ENCODE data around the gene NGB. TPM values are rescaled to one million over a fixed set of nuclear protein-coding genes. Genes with fewer than 3 reads are reported as not detected.

Gene NGB
- total RNA-seq, 2 experiments from 2014 or later = not detected

DNA sequence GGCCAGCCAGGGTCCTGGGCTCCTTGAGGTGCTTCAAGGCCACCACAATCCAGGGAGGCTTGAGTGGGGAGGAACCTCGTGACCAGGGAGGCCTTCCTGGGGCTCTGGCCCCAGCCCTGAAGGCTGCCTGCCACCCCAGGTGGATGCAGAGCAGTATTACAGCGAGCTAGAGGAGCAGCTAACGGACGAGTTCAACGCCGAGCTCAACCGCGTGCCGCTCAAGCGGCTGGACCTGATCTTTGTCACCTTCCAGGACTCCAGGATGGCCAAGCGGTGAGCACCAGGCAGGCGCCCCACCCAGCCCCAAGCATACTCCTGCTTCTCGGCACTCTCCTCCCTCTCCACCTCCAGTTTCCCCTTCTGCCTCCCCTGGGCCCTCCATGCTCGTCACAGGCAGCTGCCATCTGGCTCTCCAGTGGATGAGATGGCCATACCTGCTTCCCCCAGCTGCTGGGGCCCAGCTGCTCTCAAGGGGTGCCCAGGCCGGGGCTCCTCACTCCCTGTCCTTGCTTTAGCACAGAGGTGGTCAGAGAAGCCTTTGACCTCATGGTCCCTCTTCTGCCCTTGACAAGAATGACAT, 30.6 kb downstream of the NGB start:
- no peak for DNase-seq
- no peaks in the 10 kb centered on the region for H3K36me3 Mint-ChIP-seq (ENCODE audit: low read depth)
- no peaks in the 10 kb centered on the region for H3K4me1 Mint-ChIP-seq (ENCODE audit: low read depth)
- H3K27me3 Mint-ChIP-seq (ENCODE audit: low read depth) = no peaks in the 10 kb centered on the region
- no peak overlapping the region for H3K4me3 Mint-ChIP-seq
- H3K27ac Mint-ChIP-seq = no peak overlapping the region
- H3K9me3 Mint-ChIP-seq = no peaks in the 10 kb centered on the region
- intact Hi-C loops (cut with micrococcal nuclease) = no loop called here
- CTCF ChIA-PET = interaction anchor here (0.8 to 1.2 kb wide), 2 partner anchors 60 to 75 kb away, joined by 3 read pairs; no protein-coding TSS in a partner anchor

DNA sequence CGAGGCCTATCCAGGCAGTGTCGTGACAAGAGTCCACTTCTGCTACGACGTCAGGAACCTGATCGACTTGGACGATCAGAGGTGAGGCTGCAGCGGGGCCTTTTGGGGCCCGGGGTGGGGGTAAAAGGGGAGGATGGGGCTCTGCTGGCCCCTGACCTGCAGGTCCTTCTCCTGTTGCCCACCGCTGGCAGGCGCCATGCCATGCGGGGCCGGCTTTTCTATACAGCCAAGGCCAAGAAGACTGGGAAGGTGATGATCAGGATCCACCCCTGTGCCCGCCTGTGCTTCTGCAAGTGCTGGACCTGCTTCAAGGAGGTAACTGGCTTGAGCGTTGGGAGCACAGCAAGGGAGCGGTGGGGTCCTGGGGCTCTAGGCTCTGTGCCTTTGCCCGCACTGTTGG, 31.6 kb downstream of the NGB start:
- H3K27ac Mint-ChIP-seq = no peak overlapping the region

GRCh38 chr14:77238996-77239395, 32.0 kb downstream of the NGB start:
- Mint-ChIP-seq H3K4me3 (no peak overlapping the region), H3K27me3 (ENCODE audit: low read depth) (no peaks in the 10 kb centered on the region), H3K27ac (no peak overlapping the region), H3K36me3 (ENCODE audit: low read depth) (no peaks in the 10 kb centered on the region), H3K4me1 (ENCODE audit: low read depth) (no peaks in the 10 kb centered on the region), H3K9me3 (no peaks in the 10 kb centered on the region)
- CTCF ChIA-PET = interaction anchor here (1.2 kb wide), 1 partner anchor 77 kb away, joined by 3 read pairs; no protein-coding TSS in a partner anchor
- no peak for DNase-seq
- intact Hi-C loops (cut with micrococcal nuclease) = no loop called here

More for the DNA sequence above, 31.6 kb downstream of the NGB start:
- H3K9me3 Mint-ChIP-seq = no peaks in the 10 kb centered on the region
- no peaks in the 10 kb centered on the region for H3K4me1 Mint-ChIP-seq (ENCODE audit: low read depth)
- no peak for DNase-seq
- H3K27me3 Mint-ChIP-seq (ENCODE audit: low read depth) = no peaks in the 10 kb centered on the region
- intact Hi-C loops (cut with micrococcal nuclease) = no loop called here
- H3K36me3 Mint-ChIP-seq (ENCODE audit: low read depth) = no peaks in the 10 kb centered on the region
- CTCF ChIA-PET = interaction anchor here (1.2 kb wide), 1 partner anchor 76 kb away, joined by 3 read pairs; no protein-coding TSS in a partner anchor
- H3K4me3 Mint-ChIP-seq = no peak overlapping the region

- no peaks in the 10 kb centered on the region for H3K4me1 Mint-ChIP-seq (ENCODE audit: low read depth)
- no peaks in the 10 kb centered on the region for H3K9me3 Mint-ChIP-seq
- H3K27me3 Mint-ChIP-seq (ENCODE audit: low read depth) = no peaks in the 10 kb centered on the region
- H3K36me3 Mint-ChIP-seq (ENCODE audit: low read depth) = no peaks in the 10 kb centered on the region
- CTCF ChIA-PET = interaction anchor here (0.8 kb wide), 1 partner anchor 78 kb away, joined by 3 read pairs; no protein-coding TSS in a partner anchor
- intact Hi-C loops (cut with micrococcal nuclease) = no loop called here
- no peak overlapping the region for H3K4me3 Mint-ChIP-seq
- H3K27ac Mint-ChIP-seq = no peak overlapping the region
- no peak for DNase-seq
These were observed 32.6 kb downstream of the NGB start for GRCh38 chr14:77238356-77238755.

GRCh38 chr14:77236814-77237213, 34.2 kb downstream of the NGB start:
- intact Hi-C loops (cut with micrococcal nuclease) = no loop called here
- H3K4me1 Mint-ChIP-seq (ENCODE audit: low read depth) = no peaks in the 10 kb centered on the region

GRCh38 chr14:77231721-77232120, 39.3 kb downstream of the NGB start:
- Mint-ChIP-seq H3K27me3 (ENCODE audit: low read depth) (no peaks in the 10 kb centered on the region), H3K36me3 (ENCODE audit: low read depth) (no peaks in the 10 kb centered on the region), H3K4me1 (ENCODE audit: low read depth) (no peaks in the 10 kb centered on the region), H3K27ac (no peak overlapping the region), H3K4me3 (no peak overlapping the region), H3K9me3 (peaks cover 1% of the 10 kb centered on the region)
- intact Hi-C loops (cut with micrococcal nuclease) = no loop called here
- CTCF ChIA-PET = no interaction called here
- DNase-seq = no peak

More at GRCh38 chr14:77236814-77237213, 34.2 kb downstream of the NGB start:
- CTCF ChIA-PET = interaction anchor here (0.6 kb wide), 1 partner anchor 87 kb away, joined by 3 read pairs; no protein-coding TSS in a partner anchor
- H3K4me3 Mint-ChIP-seq = no peak overlapping the region
- no peaks in the 10 kb centered on the region for H3K36me3 Mint-ChIP-seq (ENCODE audit: low read depth)
- no peaks in the 10 kb centered on the region for H3K27me3 Mint-ChIP-seq (ENCODE audit: low read depth)
- no peaks in the 10 kb centered on the region for H3K9me3 Mint-ChIP-seq
- H3K27ac Mint-ChIP-seq = no peak overlapping the region
- DNase-seq = no peak

DNA sequence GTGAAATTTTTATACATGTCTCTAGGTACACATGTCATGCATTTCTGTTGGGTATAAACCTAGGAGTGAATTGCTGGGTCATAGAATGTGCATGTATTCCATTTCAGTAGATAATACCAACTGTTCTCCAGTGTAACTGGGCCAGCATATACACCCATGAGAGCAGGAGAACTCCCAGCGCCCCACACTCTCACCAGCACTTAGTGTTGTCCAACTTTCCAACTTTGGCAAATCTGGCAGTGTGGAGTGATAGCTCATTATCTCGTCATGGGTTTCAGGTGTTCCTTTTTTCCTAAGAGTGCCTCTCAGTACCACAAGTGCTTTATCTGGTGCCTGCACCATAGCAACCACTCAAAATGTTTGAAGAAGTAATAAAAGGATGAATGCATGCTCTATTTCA, 40.1 kb downstream of the NGB start:
- H3K4me1 Mint-ChIP-seq (ENCODE audit: low read depth) = no peaks in the 10 kb centered on the region
- H3K4me3 Mint-ChIP-seq = no peak overlapping the region
- CTCF ChIA-PET = no interaction called here

GRCh38 chr14:77228056-77228455, 43.0 kb downstream of the NGB start:
- H3K27me3 Mint-ChIP-seq (ENCODE audit: low read depth) = no peaks in the 10 kb centered on the region
- CTCF ChIA-PET = interaction anchor here (0.7 kb wide), 1 partner anchor 71 kb away, joined by 3 read pairs; no protein-coding TSS in a partner anchor
- no peaks in the 10 kb centered on the region for H3K36me3 Mint-ChIP-seq (ENCODE audit: low read depth)

More for the DNA sequence above, 40.1 kb downstream of the NGB start:
- Mint-ChIP-seq H3K27me3 (ENCODE audit: low read depth) (no peaks in the 10 kb centered on the region), H3K27ac (no peak overlapping the region), H3K36me3 (ENCODE audit: low read depth) (no peaks in the 10 kb centered on the region), H3K9me3 (peaks cover 1% of the 10 kb centered on the region)
- intact Hi-C loops (cut with micrococcal nuclease) = no loop called here
- no peak for DNase-seq

GRCh38 chr14:77225892-77226557, 45.0 kb downstream of the NGB start:
- intact Hi-C loops (cut with micrococcal nuclease) = no loop called here
- H3K4me1 Mint-ChIP-seq (ENCODE audit: low read depth) = no peaks in the 10 kb centered on the region
- no peaks in the 10 kb centered on the region for H3K27me3 Mint-ChIP-seq (ENCODE audit: low read depth)
- H3K4me3 Mint-ChIP-seq = no peak overlapping the region
- peaks cover under 1% of the 10 kb centered on the region for H3K9me3 Mint-ChIP-seq
- no peak for DNase-seq
- no peak overlapping the region for H3K27ac Mint-ChIP-seq
- CTCF ChIA-PET = no interaction called here
- H3K36me3 Mint-ChIP-seq (ENCODE audit: low read depth) = no peaks in the 10 kb centered on the region

More at GRCh38 chr14:77228056-77228455, 43.0 kb downstream of the NGB start:
- Mint-ChIP-seq H3K9me3 (peaks cover 1% of the 10 kb centered on the region), H3K4me1 (ENCODE audit: low read depth) (no peaks in the 10 kb centered on the region), H3K27ac (no peak overlapping the region), H3K4me3 (no peak overlapping the region)
- intact Hi-C loops (cut with micrococcal nuclease) = no loop called here
- no peak for DNase-seq

DNA sequence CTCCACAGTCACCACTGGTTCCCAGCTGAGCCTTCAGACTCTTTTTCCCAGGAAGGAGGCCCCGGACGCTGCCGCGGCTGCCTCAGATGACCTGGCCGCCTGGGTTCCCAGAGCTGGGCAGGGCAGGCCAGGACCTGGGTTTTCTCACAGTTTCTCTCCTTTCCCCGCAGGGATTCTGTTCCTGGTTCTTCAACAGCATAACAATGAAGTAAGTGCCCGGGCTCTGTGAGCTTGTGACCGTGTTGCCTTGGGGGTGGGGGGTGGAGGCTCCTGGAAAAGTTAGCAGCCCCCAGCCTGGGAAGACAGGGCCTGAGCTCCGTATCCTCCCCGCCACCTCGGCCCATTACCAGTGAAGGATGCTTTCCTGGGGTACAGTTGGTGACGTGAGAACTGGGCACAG, 45.8 kb downstream of the NGB start:
- Mint-ChIP-seq H3K27ac (no peak overlapping the region), H3K4me3 (no peak overlapping the region), H3K27me3 (ENCODE audit: low read depth) (no peaks in the 10 kb centered on the region), H3K36me3 (ENCODE audit: low read depth) (no peaks in the 10 kb centered on the region), H3K4me1 (ENCODE audit: low read depth) (no peaks in the 10 kb centered on the region), H3K9me3 (no peaks in the 10 kb centered on the region)
- no peak for DNase-seq
- intact Hi-C loops (cut with micrococcal nuclease) = no loop called here
- CTCF ChIA-PET = no interaction called here

DNA sequence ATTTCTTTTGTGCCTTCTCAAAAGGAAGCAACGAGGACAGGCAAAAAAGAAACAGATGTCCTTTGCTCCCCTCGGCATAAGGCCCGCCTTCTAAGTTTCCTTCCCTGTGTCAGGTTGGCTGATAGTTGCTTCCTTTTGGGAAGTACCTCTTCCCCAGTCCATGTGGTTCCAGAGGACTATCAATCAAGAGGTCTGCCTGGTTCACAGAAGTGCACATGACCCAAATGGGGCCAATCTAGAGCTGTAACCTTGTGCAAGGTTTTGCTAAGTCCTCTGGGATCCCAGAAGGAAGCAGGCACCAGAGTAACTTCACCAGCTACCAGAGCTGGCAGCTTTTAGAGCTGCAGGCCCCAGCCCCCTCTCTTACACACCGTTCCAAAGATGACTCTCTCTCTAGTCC, 46.8 kb downstream of the NGB start:
- no peak for DNase-seq

DNA sequence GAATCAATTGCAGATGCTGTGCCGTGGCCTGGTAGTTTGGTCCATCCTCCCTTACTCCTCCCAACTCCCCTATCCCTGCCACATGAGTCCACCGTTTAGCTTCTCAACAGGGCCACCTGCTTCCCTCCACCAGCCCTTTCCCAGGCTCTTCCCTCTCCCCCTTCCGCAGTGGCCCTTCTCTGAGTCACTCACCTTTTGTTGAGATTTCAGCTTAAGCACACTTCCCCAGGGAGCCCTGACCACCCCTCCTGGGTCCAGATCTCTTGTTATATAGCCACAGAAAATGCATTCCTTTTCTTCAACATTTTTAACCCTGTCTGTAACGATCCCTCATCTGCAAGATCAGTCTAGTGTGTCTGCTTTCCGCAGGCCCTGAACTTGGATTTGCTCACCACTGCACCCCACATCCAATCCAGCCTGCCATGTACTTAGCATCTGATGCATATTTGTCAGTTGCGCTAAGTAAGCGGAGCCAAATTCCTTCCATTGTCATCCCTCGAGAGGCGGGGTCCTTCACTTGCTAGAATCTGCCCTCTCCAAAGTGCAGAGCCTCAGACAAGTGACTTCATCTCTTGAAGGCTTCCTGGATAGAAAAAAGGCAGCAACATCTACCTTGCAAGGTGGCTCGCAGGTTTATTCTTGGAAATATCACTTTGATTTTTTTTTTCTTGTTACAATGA, 48.3 kb downstream of the NGB start:
- intact Hi-C loops (cut with micrococcal nuclease) = no loop called here
- Mint-ChIP-seq H3K36me3 (ENCODE audit: low read depth) (no peaks in the 10 kb centered on the region), H3K9me3 (no peaks in the 10 kb centered on the region), H3K27me3 (ENCODE audit: low read depth) (no peaks in the 10 kb centered on the region), H3K4me3 (no peak overlapping the region), H3K27ac (no peak overlapping the region), H3K4me1 (ENCODE audit: low read depth) (no peaks in the 10 kb centered on the region)
- CTCF ChIA-PET = interaction anchor here (0.5 to 0.6 kb wide), 2 partner anchors 30 to 93 kb away, joined by 3 read pairs; no protein-coding TSS in a partner anchor
- DNase-seq = no peak

More for the DNA sequence above, 46.8 kb downstream of the NGB start:
- H3K9me3 Mint-ChIP-seq = no peaks in the 10 kb centered on the region
- H3K27me3 Mint-ChIP-seq (ENCODE audit: low read depth) = no peaks in the 10 kb centered on the region
- H3K27ac Mint-ChIP-seq = no peak overlapping the region
- CTCF ChIA-PET = no interaction called here
- H3K36me3 Mint-ChIP-seq (ENCODE audit: low read depth) = no peaks in the 10 kb centered on the region
- intact Hi-C loops (cut with micrococcal nuclease) = no loop called here
- no peaks in the 10 kb centered on the region for H3K4me1 Mint-ChIP-seq (ENCODE audit: low read depth)
- H3K4me3 Mint-ChIP-seq = no peak overlapping the region
